NCI-H2196 (cell line): ENCODE results near the gene GLUD1.

Experiments used
- DNase-seq: peaks from one replicate; lab custom pipeline; 2025; ENCODE audit not compliant: unreplicated experiment; lab: John Stamatoyannopoulos, UW

Gene GLUD1

GRCh38 chr10:87000491-87000890 lies 94.2 kb downstream of the GLUD1 start:
- no peak for DNase-seq
